Neural cell (in vitro differentiated cells): ENCODE data around the gene CDYL. TPM values are rescaled to one million over a fixed set of nuclear protein-coding genes. Genes with fewer than 3 reads are reported as not detected.

Source experiments
- H2AFZ ChIP-seq: fragments of 200-600, 300-800 bp; sonication (generic), shearing (Covaris generic); 2 replicates; pipeline ENCODE4 v1.6.0; 2014; ENCODE audit warnings: low read depth, mild to moderate bottlenecking, antibody characterized with exemption, low read length, moderate library complexity
- H3F3A ChIP-seq: fragments of 200-600 bp; shearing (Covaris generic); 2 replicates; pipeline ENCODE4 v1.6.1; 2016; ENCODE audit warnings: mild to moderate bottlenecking, moderate library complexity, mixed read lengths, antibody characterized with exemption, low read length; ENCODE audit not compliant: insufficient read depth, poor library complexity, severe bottlenecking
- H3K27ac ChIP-seq: fragments of 200-600, 300-800 bp; sonication (generic), shearing (Covaris generic); 2 replicates; pipeline ENCODE4 v1.5.1; 2014; ENCODE audit warnings: mild to moderate bottlenecking, low read length, moderate library complexity
- H3K27me3 ChIP-seq: fragments of 300-800, 200-600 bp; sonication (generic), shearing (Covaris generic); 2 replicates; pipeline ENCODE4 v1.6.0; 2014; ENCODE audit warnings: mild to moderate bottlenecking, low read depth, low read length, moderate library complexity; ENCODE audit not compliant: insufficient read depth
- H3K36me3 ChIP-seq: fragments of 300-800, 200-600 bp; sonication (generic), shearing (Covaris generic); 2 replicates; pipeline ENCODE4 v1.5.1; 2014; ENCODE audit warnings: mild to moderate bottlenecking, antibody characterized with exemption, low read length, moderate library complexity; ENCODE audit not compliant: insufficient read depth
- H3K4me2 ChIP-seq: fragments of 300-800, 200-600 bp; sonication (generic), shearing (Covaris generic); 2 replicates; pipeline ENCODE4 v1.6.0; 2014; ENCODE audit warnings: mild to moderate bottlenecking, low read length
- H3K4me3 ChIP-seq: fragments of 300-800, 200-600 bp; sonication (generic), shearing (Covaris generic); 2 replicates; pipeline ENCODE4 v1.5.1; 2014; ENCODE audit warnings: mild to moderate bottlenecking, low read length, moderate library complexity
- H3K79me2 ChIP-seq: fragments of 200-600 bp; shearing (Covaris generic); replicated peaks from 2 replicates; pipeline ENCODE4 v1.6.0; 2014; ENCODE audit warnings: mild to moderate bottlenecking, low read length, moderate library complexity; ENCODE audit not compliant: insufficient read depth
- H3K9ac ChIP-seq: fragments of 300-800, 200-600 bp; sonication (generic), shearing (Covaris generic); 2 replicates; pipeline ENCODE4 v1.6.1; 2016; ENCODE audit warnings: mild to moderate bottlenecking, low read length, mixed read lengths
- H3K9me2 ChIP-seq: fragments of 200-600 bp; shearing (Covaris generic); 2 replicates; pipeline ENCODE4 v1.6.1; 2016; ENCODE audit warnings: mild to moderate bottlenecking, low read length, mixed read lengths; ENCODE audit not compliant: insufficient read depth
- H3K9me3 ChIP-seq: fragments of 200-600, 300-800 bp; sonication (generic), shearing (Covaris generic); 2 replicates; pipeline ENCODE4 v1.6.1; 2016; ENCODE audit warnings: mild to moderate bottlenecking, mixed run types, low read length, moderate library complexity, mixed read lengths
- H4K20me1 ChIP-seq: fragments of 200-600 bp; shearing (Covaris generic); 2 replicates; pipeline ENCODE4 v1.6.1; 2016; ENCODE audit warnings: mild to moderate bottlenecking, mixed run types; ENCODE audit not compliant: insufficient read depth
- EP300 ChIP-seq: fragments of 450-650 bp; conservative IDR thresholded peaks from 2 replicates; pipeline ENCODE4 v1.6.1; 2014; ENCODE audit warnings: antibody characterized with exemption, mild to moderate bottlenecking, moderate library complexity; ENCODE audit not compliant: poor library complexity, severe bottlenecking
- EZH2 ChIP-seq: fragments of 200-600, 300-800 bp; shearing (Covaris generic), sonication (generic); IDR thresholded peaks from 2 replicates; pipeline ENCODE4 v1.6.1; 2014; ENCODE audit warnings: antibody characterized with exemption, low read length, borderline replicate concordance, mild to moderate bottlenecking; ENCODE audit not compliant: insufficient read depth, poor library complexity, severe bottlenecking
- MXI1 ChIP-seq: fragments of 450-650 bp; conservative IDR thresholded peaks from 2 replicates; pipeline ENCODE4 v1.6.1; 2014; ENCODE audit warnings: antibody characterized with exemption, mild to moderate bottlenecking; ENCODE audit not compliant: poor library complexity, severe bottlenecking
- POLR2AphosphoS5 ChIP-seq: IDR thresholded peaks from 2 replicates; pipeline ENCODE4 v1.6.1; 2012
- RAD21 ChIP-seq: fragments of 450-650 bp; conservative IDR thresholded peaks from 2 replicates; pipeline ENCODE4 v1.6.1; 2014; ENCODE audit warnings: antibody characterized with exemption, mild to moderate bottlenecking, moderate library complexity
- SMC3 ChIP-seq: fragments of 450-650 bp; conservative IDR thresholded peaks from 2 replicates; pipeline ENCODE4 v1.6.1; 2014; ENCODE audit warnings: antibody characterized with exemption, mild to moderate bottlenecking, moderate library complexity; ENCODE audit not compliant: poor library complexity
- TAF1 ChIP-seq: IDR thresholded peaks from 2 replicates; pipeline ENCODE4 v1.6.1; 2012; ENCODE audit warnings: low read depth
- polyA plus RNA-seq: library from polyadenylated mRNA; depleted of rRNA; stranded (reverse); fragments of >200 nt; gene quantifications from 2 replicates; pipeline ENCODE4 v1.2.3, GENCODE V29; 2014
- TF ChIP-seq, protein P1 (sequence below): IDR thresholded peaks from 2 replicates; pipeline ENCODE4 v1.6.1; 2012; ENCODE audit warnings: borderline replicate concordance
- TF ChIP-seq, protein P2 (sequence below): fragments of 450-650 bp; IDR thresholded peaks from 2 replicates; pipeline ENCODE4 v1.5.1; 2014; ENCODE audit warnings: antibody characterized with exemption, mild to moderate bottlenecking, moderate library complexity; ENCODE audit not compliant: poor library complexity, severe bottlenecking

CDYL gene
- polyA plus RNA-seq, 1 donor from 2014 or later: 5.2 TPM

DNA sequence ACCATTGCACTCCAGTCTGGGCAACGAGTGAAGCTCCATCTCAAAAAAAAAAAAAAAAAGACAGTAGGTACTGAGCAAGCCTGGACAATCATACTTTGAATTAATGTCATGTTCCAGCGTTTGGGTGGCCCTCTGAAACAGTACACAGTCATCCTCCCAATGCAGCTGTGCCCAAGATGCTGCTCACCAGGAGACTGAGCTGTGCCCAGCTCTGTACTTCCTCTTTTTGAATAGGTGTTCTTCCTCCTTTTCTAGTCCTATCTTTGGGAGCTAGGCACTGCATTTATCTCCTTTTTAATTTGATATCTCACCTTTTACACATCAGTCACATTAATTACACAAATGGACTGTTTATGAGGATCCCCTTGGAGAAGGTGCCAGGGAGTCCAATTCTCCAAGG, 126.2 kb downstream of the CDYL start:
- Histone ChIP-seq H3K27ac (no peak overlapping the region), H3K27me3 (no peaks in the 10 kb centered on the region), H3K9me3 (no peaks in the 10 kb centered on the region), H3K4me2 (no peak overlapping the region), H3K4me3 (no peak overlapping the region), H2AFZ (no peak overlapping the region), H3K79me2 (no peaks in the 10 kb centered on the region), H3K9ac (no peak overlapping the region), H3K9me2 (no peaks in the 10 kb centered on the region), H3F3A (no peaks in the 10 kb centered on the region), H3K36me3 (no peaks in the 10 kb centered on the region), H4K20me1 (no peaks in the 10 kb centered on the region)
- TF ChIP-seq EP300 (no peak), MXI1 (no peak), EZH2 (no peak), RAD21 (no peak), SMC3 (no peak)

DNA sequence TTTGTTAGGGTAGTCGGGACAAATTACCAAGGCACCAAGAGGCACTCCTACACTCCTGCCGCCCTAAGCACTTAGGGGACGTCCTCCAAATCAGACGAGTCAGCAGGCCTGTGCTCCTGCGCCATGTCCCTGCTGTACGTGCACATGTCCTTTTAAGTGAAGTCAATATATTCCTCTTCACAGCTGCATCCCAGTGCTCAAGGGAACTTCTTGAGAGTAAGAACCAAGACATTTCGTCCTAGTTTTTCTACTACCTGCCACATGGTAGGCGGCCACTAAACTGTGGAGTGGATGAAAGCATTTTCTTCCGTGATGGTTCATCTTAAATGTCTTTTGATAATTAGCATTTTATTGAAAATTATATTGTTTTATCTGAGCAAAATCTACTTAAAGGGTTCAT, 126.9 kb downstream of the CDYL start:
- TF ChIP-seq TAF1 (no peak), RAD21 (no peak), SMC3 (no peak), EZH2 (no peak), MXI1 (no peak), EP300 (no peak)
- TF ChIP-seq, protein P1, sequence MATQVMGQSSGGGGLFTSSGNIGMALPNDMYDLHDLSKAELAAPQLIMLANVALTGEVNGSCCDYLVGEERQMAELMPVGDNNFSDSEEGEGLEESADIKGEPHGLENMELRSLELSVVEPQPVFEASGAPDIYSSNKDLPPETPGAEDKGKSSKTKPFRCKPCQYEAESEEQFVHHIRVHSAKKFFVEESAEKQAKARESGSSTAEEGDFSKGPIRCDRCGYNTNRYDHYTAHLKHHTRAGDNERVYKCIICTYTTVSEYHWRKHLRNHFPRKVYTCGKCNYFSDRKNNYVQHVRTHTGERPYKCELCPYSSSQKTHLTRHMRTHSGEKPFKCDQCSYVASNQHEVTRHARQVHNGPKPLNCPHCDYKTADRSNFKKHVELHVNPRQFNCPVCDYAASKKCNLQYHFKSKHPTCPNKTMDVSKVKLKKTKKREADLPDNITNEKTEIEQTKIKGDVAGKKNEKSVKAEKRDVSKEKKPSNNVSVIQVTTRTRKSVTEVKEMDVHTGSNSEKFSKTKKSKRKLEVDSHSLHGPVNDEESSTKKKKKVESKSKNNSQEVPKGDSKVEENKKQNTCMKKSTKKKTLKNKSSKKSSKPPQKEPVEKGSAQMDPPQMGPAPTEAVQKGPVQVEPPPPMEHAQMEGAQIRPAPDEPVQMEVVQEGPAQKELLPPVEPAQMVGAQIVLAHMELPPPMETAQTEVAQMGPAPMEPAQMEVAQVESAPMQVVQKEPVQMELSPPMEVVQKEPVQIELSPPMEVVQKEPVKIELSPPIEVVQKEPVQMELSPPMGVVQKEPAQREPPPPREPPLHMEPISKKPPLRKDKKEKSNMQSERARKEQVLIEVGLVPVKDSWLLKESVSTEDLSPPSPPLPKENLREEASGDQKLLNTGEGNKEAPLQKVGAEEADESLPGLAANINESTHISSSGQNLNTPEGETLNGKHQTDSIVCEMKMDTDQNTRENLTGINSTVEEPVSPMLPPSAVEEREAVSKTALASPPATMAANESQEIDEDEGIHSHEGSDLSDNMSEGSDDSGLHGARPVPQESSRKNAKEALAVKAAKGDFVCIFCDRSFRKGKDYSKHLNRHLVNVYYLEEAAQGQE: no peak
- Histone ChIP-seq H4K20me1 (no peaks in the 10 kb centered on the region), H3F3A (no peaks in the 10 kb centered on the region), H3K4me2 (no peak overlapping the region), H3K9ac (no peak overlapping the region), H3K27me3 (no peaks in the 10 kb centered on the region), H3K9me2 (no peaks in the 10 kb centered on the region), H3K79me2 (no peaks in the 10 kb centered on the region), H3K9me3 (no peaks in the 10 kb centered on the region), H3K27ac (no peak overlapping the region), H3K4me3 (no peak overlapping the region), H2AFZ (no peak overlapping the region), H3K36me3 (no peaks in the 10 kb centered on the region)

DNA sequence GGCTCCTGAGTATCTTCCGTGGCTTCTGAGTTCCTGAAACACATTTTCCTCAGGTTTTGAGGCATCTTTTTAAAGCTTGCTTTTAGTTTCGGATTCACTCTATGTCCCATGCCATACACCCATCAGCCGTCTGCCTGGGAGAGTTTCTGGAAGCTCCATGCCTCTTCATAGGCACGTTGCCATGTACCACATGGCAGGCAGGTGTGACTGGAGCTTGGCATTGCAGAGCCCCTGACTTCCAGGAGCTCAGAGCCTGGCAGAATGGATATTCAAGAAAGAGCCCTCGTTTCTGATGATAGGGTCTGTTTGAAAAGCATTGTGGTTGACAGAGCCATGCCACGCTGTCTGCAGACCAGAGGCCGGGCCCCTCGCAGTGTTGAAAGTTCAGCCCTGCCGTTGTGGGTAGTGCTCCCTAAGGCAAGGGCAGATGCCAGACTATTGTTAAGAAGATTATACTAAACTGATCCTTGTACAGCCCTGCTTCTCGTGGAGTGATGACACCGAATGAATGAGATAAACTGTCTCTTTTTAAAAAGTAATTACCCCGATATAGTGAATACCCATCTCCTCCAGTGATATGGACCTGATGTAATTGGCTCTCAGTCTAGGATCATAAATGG, 127.7 kb downstream of the CDYL start:
- H3K9me2 ChIP-seq: no peaks in the 10 kb centered on the region
- H2AFZ ChIP-seq: no peak overlapping the region
- H3K4me2 ChIP-seq: no peak overlapping the region
- no peak overlapping the region for H3K4me3 ChIP-seq
- no peak overlapping the region for H3K27ac ChIP-seq
- no peak for TF ChIP-seq SMC3
- TF ChIP-seq, protein P2, sequence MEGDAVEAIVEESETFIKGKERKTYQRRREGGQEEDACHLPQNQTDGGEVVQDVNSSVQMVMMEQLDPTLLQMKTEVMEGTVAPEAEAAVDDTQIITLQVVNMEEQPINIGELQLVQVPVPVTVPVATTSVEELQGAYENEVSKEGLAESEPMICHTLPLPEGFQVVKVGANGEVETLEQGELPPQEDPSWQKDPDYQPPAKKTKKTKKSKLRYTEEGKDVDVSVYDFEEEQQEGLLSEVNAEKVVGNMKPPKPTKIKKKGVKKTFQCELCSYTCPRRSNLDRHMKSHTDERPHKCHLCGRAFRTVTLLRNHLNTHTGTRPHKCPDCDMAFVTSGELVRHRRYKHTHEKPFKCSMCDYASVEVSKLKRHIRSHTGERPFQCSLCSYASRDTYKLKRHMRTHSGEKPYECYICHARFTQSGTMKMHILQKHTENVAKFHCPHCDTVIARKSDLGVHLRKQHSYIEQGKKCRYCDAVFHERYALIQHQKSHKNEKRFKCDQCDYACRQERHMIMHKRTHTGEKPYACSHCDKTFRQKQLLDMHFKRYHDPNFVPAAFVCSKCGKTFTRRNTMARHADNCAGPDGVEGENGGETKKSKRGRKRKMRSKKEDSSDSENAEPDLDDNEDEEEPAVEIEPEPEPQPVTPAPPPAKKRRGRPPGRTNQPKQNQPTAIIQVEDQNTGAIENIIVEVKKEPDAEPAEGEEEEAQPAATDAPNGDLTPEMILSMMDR: no peak
- TF ChIP-seq, protein P1: no peak
- TF ChIP-seq EZH2: no peak
- no peak for TF ChIP-seq POLR2AphosphoS5
- TF ChIP-seq RAD21: no peak
- no peak for TF ChIP-seq MXI1
- TF ChIP-seq EP300: no peak
- no peak for TF ChIP-seq TAF1
- no peaks in the 10 kb centered on the region for H3K79me2 ChIP-seq
- no peaks in the 10 kb centered on the region for H3F3A ChIP-seq
- no peaks in the 10 kb centered on the region for H3K9me3 ChIP-seq
- H3K36me3 ChIP-seq: no peaks in the 10 kb centered on the region
- no peak overlapping the region for H3K9ac ChIP-seq
- no peaks in the 10 kb centered on the region for H4K20me1 ChIP-seq
- H3K27me3 ChIP-seq: no peaks in the 10 kb centered on the region
